Pericardium fibroblast (primary cell): ENCODE data around the gene SCAMP4. TPM values are rescaled to one million over a fixed set of nuclear protein-coding genes. Genes with fewer than 3 reads are reported as not detected.

ENCODE experiments used
- total RNA-seq: library from RNA; depleted of rRNA; stranded (reverse); fragments of >200 nt; gene quantifications from 2 replicates; pipeline ENCODE4 v1.2.3, GENCODE V29; 2015

The SCAMP4 gene
- total RNA-seq: 102 and 104 TPM in 2 replicates

GRCh38 chr19:1905110-1905862 is at the start of gene SCAMP4, which contains the start of gene ADAT3:
TSS of gene SCAMP4 (plus strand) at chr19:1905399. CDS start at chr19:1915020, 9,621 bp downstream.
TSS of gene ADAT3 (plus strand) at chr19:1905399. CDS start at chr19:1912048, 6,649 bp downstream.

GRCh38 chr19:1863328-1863637 is 41.9 kb upstream of the SCAMP4 start, which contains the start of gene KLF16:
TSS of gene KLF16 (minus strand) at chr19:1863579. CDS start at chr19:1863497, 82 bp downstream.

GRCh38 chr19:1885398-1886119 is 19.6 kb upstream of the SCAMP4 start, which contains the start of gene ABHD17A:
TSS of gene ABHD17A (minus strand) at chr19:1885496. CDS start at chr19:1881566, 3,930 bp downstream.

GRCh38 chr19:1941146-1942077 is 36.2 kb downstream of the SCAMP4 start, which contains the start of gene CSNK1G2:
TSS of gene CSNK1G2 (plus strand) at chr19:1941172. CDS start at chr19:1969773, 28,601 bp downstream.

Other genes with a start within 250 kb of the SCAMP4 start
- not detected in 2 replicates for gene ONECUT3, start 151.9 kb upstream of the SCAMP4 start, total RNA-seq
- 1.2 and 1.4 TPM in 2 replicates for gene ATP8B3, start 93.1 kb upstream of the SCAMP4 start, total RNA-seq
- gene REXO1, start 56.9 kb upstream of the SCAMP4 start, total RNA-seq: 5.5 and 8.8 TPM in 2 replicates
- 7.6 and 22.5 TPM in 2 replicates for gene KLF16, start 41.8 kb upstream of the SCAMP4 start, total RNA-seq
- gene ABHD17A, start 19.9 kb upstream of the SCAMP4 start, total RNA-seq: 122 and 178 TPM in 2 replicates
- gene ADAT3, start within 50 bp of the SCAMP4 start, total RNA-seq: 3.2 and 5.4 TPM in 2 replicates
- gene CSNK1G2, start 35.8 kb downstream of the SCAMP4 start, total RNA-seq: 57.0 and 59.2 TPM in 2 replicates
- gene BTBD2, start 110.3 kb downstream of the SCAMP4 start, total RNA-seq: 94.8 and 143 TPM in 2 replicates
- 96.9 and 116 TPM in 2 replicates for gene MKNK2, start 145.8 kb downstream of the SCAMP4 start, total RNA-seq
- 26.6 and 36.9 TPM in 2 replicates for gene MOB3A, start 190.9 kb downstream of the SCAMP4 start, total RNA-seq
- gene IZUMO4, start 191.5 kb downstream of the SCAMP4 start, total RNA-seq: 0.82 and 1.3 TPM in 2 replicates
- gene AP3D1, start 246.2 kb downstream of the SCAMP4 start, total RNA-seq: 88.9 and 107 TPM in 2 replicates